ENCODE measurements around the gene HBG1.

- TF ChIP-seq CTCF (IDR thresholded peaks at IDR 0.05) (no peak), TCF7L2 (IDR thresholded peaks at IDR 0.05; ENCODE audit: low read depth, low read length) (no peak), SIN3A (IDR thresholded peaks at IDR 0.05; ENCODE audit: borderline replicate concordance, insufficient read depth, low read depth, low read length) (no peak)
- TF ChIP-seq, protein P1, sequence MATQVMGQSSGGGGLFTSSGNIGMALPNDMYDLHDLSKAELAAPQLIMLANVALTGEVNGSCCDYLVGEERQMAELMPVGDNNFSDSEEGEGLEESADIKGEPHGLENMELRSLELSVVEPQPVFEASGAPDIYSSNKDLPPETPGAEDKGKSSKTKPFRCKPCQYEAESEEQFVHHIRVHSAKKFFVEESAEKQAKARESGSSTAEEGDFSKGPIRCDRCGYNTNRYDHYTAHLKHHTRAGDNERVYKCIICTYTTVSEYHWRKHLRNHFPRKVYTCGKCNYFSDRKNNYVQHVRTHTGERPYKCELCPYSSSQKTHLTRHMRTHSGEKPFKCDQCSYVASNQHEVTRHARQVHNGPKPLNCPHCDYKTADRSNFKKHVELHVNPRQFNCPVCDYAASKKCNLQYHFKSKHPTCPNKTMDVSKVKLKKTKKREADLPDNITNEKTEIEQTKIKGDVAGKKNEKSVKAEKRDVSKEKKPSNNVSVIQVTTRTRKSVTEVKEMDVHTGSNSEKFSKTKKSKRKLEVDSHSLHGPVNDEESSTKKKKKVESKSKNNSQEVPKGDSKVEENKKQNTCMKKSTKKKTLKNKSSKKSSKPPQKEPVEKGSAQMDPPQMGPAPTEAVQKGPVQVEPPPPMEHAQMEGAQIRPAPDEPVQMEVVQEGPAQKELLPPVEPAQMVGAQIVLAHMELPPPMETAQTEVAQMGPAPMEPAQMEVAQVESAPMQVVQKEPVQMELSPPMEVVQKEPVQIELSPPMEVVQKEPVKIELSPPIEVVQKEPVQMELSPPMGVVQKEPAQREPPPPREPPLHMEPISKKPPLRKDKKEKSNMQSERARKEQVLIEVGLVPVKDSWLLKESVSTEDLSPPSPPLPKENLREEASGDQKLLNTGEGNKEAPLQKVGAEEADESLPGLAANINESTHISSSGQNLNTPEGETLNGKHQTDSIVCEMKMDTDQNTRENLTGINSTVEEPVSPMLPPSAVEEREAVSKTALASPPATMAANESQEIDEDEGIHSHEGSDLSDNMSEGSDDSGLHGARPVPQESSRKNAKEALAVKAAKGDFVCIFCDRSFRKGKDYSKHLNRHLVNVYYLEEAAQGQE (IDR thresholded peaks at IDR 0.05; ENCODE audit: insufficient read depth in 1 of 2, low read depth in 2 of 2, low read length in 1 of 2): no peak
These were observed 22.8 kb downstream of the HBG1 start, which contains the start of gene HBB for GRCh38 chr11:5226732-5227310.
